ENCODE measurements around the gene TTC39B.

GRCh38 chr9:15220658-15221318, 86.2 kb downstream of the TTC39B start:
- no peak for TF ChIP-seq CREB1 (IDR thresholded peaks at IDR 0.05; ENCODE audit: low read depth)
- no peak for TF ChIP-seq YY1 (IDR thresholded peaks at IDR 0.05; ENCODE audit: low read depth)
- TF ChIP-seq EP300 (IDR thresholded peaks at IDR 0.05; ENCODE audit: borderline replicate concordance): no peak
- no peak for TF ChIP-seq REST (IDR thresholded peaks at IDR 0.05; ENCODE audit: low read depth)
- TF ChIP-seq EGR1 (IDR thresholded peaks at IDR 0.05): no peak

All from Ishikawa (cell line).